ENCODE data around the gene REX1BD.

REX1BD gene

GRCh38 chr19:18626906-18627305, 38.3 kb downstream of the REX1BD start:
- ChIA-PET CTCF (no interaction called here), POLR2A (no interaction called here)
- no peak for DNase-seq (ENCODE audit: extremely low spot score)
- TF ChIP-seq CTCF (IDR thresholded peaks at IDR 0.05; ENCODE audit: control extremely low read depth, extremely low read depth, low read depth, missing control alignments): no peak

GRCh38 chr19:18629166-18630088, 40.8 kb downstream of the REX1BD start:
- no peak for DNase-seq (ENCODE audit: extremely low spot score)
- ChIA-PET CTCF (interaction anchor here (0.8 to 2.1 kb wide), 4 partner anchors 8 to 109 kb away, joined by 3 to 11 read pairs (median 4); partner anchors contain the start of gene REX1BD), POLR2A (interaction anchor here (0.6 kb wide), 1 partner anchor 350 kb away, joined by 5 read pairs; no protein-coding TSS in a partner anchor)
- no peak for TF ChIP-seq CTCF (IDR thresholded peaks at IDR 0.05; ENCODE audit: control extremely low read depth, extremely low read depth, low read depth, missing control alignments)

- DNase-seq (ENCODE audit: extremely low spot score): no peak
- ChIA-PET POLR2A (no interaction called here), CTCF (interaction anchor here (2.0 kb wide), 1 partner anchor 45 kb away, joined by 4 read pairs; the partner anchor contains the start of gene REX1BD)
- TF ChIP-seq CTCF (IDR thresholded peaks at IDR 0.05; ENCODE audit: control extremely low read depth, extremely low read depth, low read depth, missing control alignments): no peak
Observed at GRCh38 chr19:18633321-18633720, 44.7 kb downstream of the REX1BD start.

- TF ChIP-seq CTCF (IDR thresholded peaks at IDR 0.05; ENCODE audit: control extremely low read depth, extremely low read depth, low read depth, missing control alignments): no peak
- no peak for DNase-seq (ENCODE audit: extremely low spot score)
- ChIA-PET CTCF (interaction anchor here (0.7 to 2.0 kb wide), 3 partner anchors 41 to 209 kb away, joined by 3 to 4 read pairs (median 3); partner anchors contain the start of gene REX1BD), POLR2A (interaction anchor here (1.2 kb wide), 1 partner anchor 56 kb away, joined by 3 read pairs; no protein-coding TSS in a partner anchor)
Observed at GRCh38 chr19:18634612-18635297, 46.2 kb downstream of the REX1BD start.

GRCh38 chr19:18635831-18636182, 47.2 kb downstream of the REX1BD start:
- ChIA-PET CTCF (interaction anchor here (1.1 kb wide), 1 partner anchor 42 kb away, joined by 3 read pairs; no protein-coding TSS in a partner anchor), POLR2A (interaction anchor here (1.2 kb wide), 1 partner anchor 57 kb away, joined by 3 read pairs; no protein-coding TSS in a partner anchor)

More at GRCh38 chr19:18635831-18636182, 47.2 kb downstream of the REX1BD start:
- no peak for TF ChIP-seq CTCF (IDR thresholded peaks at IDR 0.05; ENCODE audit: control extremely low read depth, extremely low read depth, low read depth, missing control alignments)
- DNase-seq (ENCODE audit: extremely low spot score): no peak
